Measurements from ENCODE around the gene PRR13.

- TF ChIP-seq ZNF12 (CRISPR knock-in tag; IDR thresholded peaks at IDR 0.05), result no peak
- no peak for TF ChIP-seq EP300 (IDR thresholded peaks at IDR 0.05; ENCODE audit: low read depth in 2 of 2, low read length in 2 of 2)
- TF ChIP-seq EP300 (CRISPR knock-in tag; IDR thresholded peaks at IDR 0.05; ENCODE audit: borderline replicate concordance), result no peak
- TF ChIP-seq TARDBP (CRISPR knock-in tag; IDR thresholded peaks at IDR 0.05), result no peak
- TF ChIP-seq ZFY (CRISPR knock-in tag; IDR thresholded peaks at IDR 0.05), result no peak
- TF ChIP-seq MNT (IDR thresholded peaks at IDR 0.05), result no peak
- TF ChIP-seq NR2C2 (CRISPR knock-in tag; IDR thresholded peaks at IDR 0.05; ENCODE audit: borderline replicate concordance), result no peak
- no peak for TF ChIP-seq NFIC (IDR thresholded peaks at IDR 0.05; ENCODE audit: low read length)
- TF ChIP-seq RFX3 (CRISPR knock-in tag; IDR thresholded peaks at IDR 0.05), result no peak
- TF ChIP-seq REST (IDR thresholded peaks at IDR 0.05; ENCODE audit: borderline replicate concordance in 1 of 2, low read depth in 1 of 2, low read length in 2 of 2), result no peak
- no peak for TF ChIP-seq CTCF (CRISPR knock-in tag; IDR thresholded peaks at IDR 0.05)
- TF ChIP-seq YY1 (IDR thresholded peaks at IDR 0.05; ENCODE audit: insufficient read depth, insufficient replicate concordance, low read depth, low read length), result no peak
Measured at GRCh38 chr12:53474819-53475218, 33.3 kb downstream of the PRR13 start.

Measured in HepG2 (cell line).